Right cardiac atrium (tissue), 5 donors: ENCODE results near the gene URGCP. TPM values are rescaled to one million over a fixed set of nuclear protein-coding genes. Genes with fewer than 3 reads are reported as not detected.

Experiments
- polyA plus RNA-seq: library from polyadenylated mRNA; stranded (reverse); fragments of 200-250 nt; gene quantifications from one replicate; pipeline ENCODE4 v1.2.3, GENCODE V29; 2013
- total RNA-seq, 4 donors: library from RNA; stranded (reverse); fragmentation: NEBNext Ultra II Directional; extraction: Animal tissue kit (Norgen Biotek cat#: 25700); gene quantifications; one replicate each; pipeline ENCODE4 v1.2.1, GENCODE V29; 2021
- donor health status: healthy with polysubstance abuse.
- donor health status: DM: no; HTN: yes; CAD: no.
- donor health status: DM: no; HTN: no; CAD: no.
- donor health status: DM: no; HTN: yes; CAD: no; lungs with severe emphysema.
- donor health status: DM: yes; HTN: yes; CAD: no.

The URGCP gene
- total and polyA plus RNA-seq, 5 donors = 26.5 to 43.6 (median 38.2) TPM

Other genes with a start within 250 kb of the URGCP start
- gene COA1, start 177.1 kb downstream of the URGCP start, total RNA-seq = 10 to 100 TPM; 53.3 to 66.3 (median 60.6) TPM
- gene COA1, start 177.1 kb downstream of the URGCP start, polyA plus RNA-seq = 78.6 TPM
- 10 to 100 TPM; 29.5 to 50.9 (median 44.4) TPM for gene BLVRA, start 147.9 kb downstream of the URGCP start, total RNA-seq
- gene BLVRA, start 147.9 kb downstream of the URGCP start, polyA plus RNA-seq = 57.4 TPM
- 100 to 1,000 TPM; 120 to 174 (median 160) TPM for gene MRPS24, start 37.1 kb downstream of the URGCP start, total RNA-seq
- gene MRPS24, start 37.1 kb downstream of the URGCP start, polyA plus RNA-seq = 272 TPM
- 10 to 100 TPM; 40.6 to 53.4 (median 44.4) TPM for gene UBE2D4, start 19.8 kb upstream of the URGCP start, total RNA-seq
- 48.7 TPM for gene UBE2D4, start 19.8 kb upstream of the URGCP start, polyA plus RNA-seq
- under 1 TPM in 1 of 4 donors, not detected in 3; 0.14 TPM for gene SPDYE1, start 91.3 kb upstream of the URGCP start, total RNA-seq
- gene SPDYE1, start 91.3 kb upstream of the URGCP start, polyA plus RNA-seq = 0.02 TPM
- 10 to 100 TPM; 34.3 to 44.6 (median 38.1) TPM for gene DBNL, start 138.1 kb upstream of the URGCP start, total RNA-seq
- gene DBNL, start 138.1 kb upstream of the URGCP start, polyA plus RNA-seq = 37.5 TPM
- gene PGAM2, start 159.0 kb upstream of the URGCP start, total RNA-seq = 1,000 to 10,000 TPM in 2 of 4 donors, 100 to 1,000 TPM in 2; 946 to 1,159 (median 1,024) TPM
- 2,530 TPM for gene PGAM2, start 159.0 kb upstream of the URGCP start, polyA plus RNA-seq
- gene POLM, start 175.9 kb upstream of the URGCP start, total RNA-seq = 10 to 100 TPM; 24.5 to 28.9 (median 25.8) TPM
- gene POLM, start 175.9 kb upstream of the URGCP start, polyA plus RNA-seq = 16.6 TPM
- 100 to 1,000 TPM in 2 of 4 donors, 10 to 100 TPM in 2; 81.0 to 124 (median 103) TPM for gene AEBP1, start 197.7 kb upstream of the URGCP start, total RNA-seq
- gene AEBP1, start 197.7 kb upstream of the URGCP start, polyA plus RNA-seq = 62.8 TPM
- 100 to 1,000 TPM in 1 of 4 donors, 10 to 100 TPM in 3; 85.8 to 110 (median 99.0) TPM for gene POLD2, start 217.0 kb upstream of the URGCP start, total RNA-seq
- 86.6 TPM for gene POLD2, start 217.0 kb upstream of the URGCP start, polyA plus RNA-seq
- gene MYL7, start 234.7 kb upstream of the URGCP start, total RNA-seq = over 10,000 TPM; 13,263 to 15,323 (median 14,734) TPM
- gene MYL7, start 234.7 kb upstream of the URGCP start, polyA plus RNA-seq = 28,570 TPM